A549 (cell line): ENCODE data around the gene SIRPA. TPM values are rescaled to one million over a fixed set of nuclear protein-coding genes. Genes with fewer than 3 reads are reported as not detected.

ENCODE experiments used
- ATAC-seq, 2 experiments: fragments of 200-7000 bp in 1 of 2; fragments of >200 bp in 1 of 2; cut with Nextera tagmentation in 1 of 2; cut with Tn5 transposase in 1 of 2; 3 replicates each; pipeline versions ENCODE4 v1.8.0 to v1.9.1; 2018 to 2020; ENCODE audit warnings: mild to moderate bottlenecking in 1 of 2, moderate library complexity in 1 of 2
- CTCF ChIA-PET: fragments of 300-600 bp; sonication (Branson Sonifier 250); formaldehyde crosslinking; extraction: SDS; loops from one replicate; lab custom pipeline; 2021; ENCODE audit warnings: antibody characterized with exemption, inconsistent platforms; lab: Yijun Ruan, JAX
- POLR2A ChIA-PET: fragments of 350-600 bp; formaldehyde crosslinking; extraction: SDS; loops from one replicate; lab custom pipeline; 2021; ENCODE audit warnings: antibody characterized with exemption, inconsistent platforms; lab: Yijun Ruan, JAX
- DNase-seq, 2 experiments: peaks; one replicate each; pipeline versions ENCODE4 v3.0.0 to v3.0.0-alpha.2; 2011 to 2016; ENCODE audit warnings: low read depth in 1 of 2, low spot score in 1 of 2
- FAIRE-seq: peaks from 2 replicates; lab custom pipeline; 2011; peaks lifted over from hg19 to GRCh38; lab: Jason Lieb, UNC
- H3K27ac ChIP-seq, 2 experiments: fragments of >200 bp; sonication (Bioruptor Twin); formaldehyde crosslinking; 3 replicates each; pipeline ENCODE4 v1.5.1; 2016 to 2017
- H3K4me1 ChIP-seq: fragments of >200 bp; sonication (Bioruptor Twin); formaldehyde crosslinking; 3 replicates; pipeline ENCODE4 v1.6.1; 2016
- H3K4me2 ChIP-seq: fragments of >200 bp; sonication (Bioruptor Twin); formaldehyde crosslinking; 3 replicates; pipeline ENCODE4 v1.6.1; 2016
- H3K4me3 ChIP-seq: fragments of >200 bp; sonication (Bioruptor Twin); formaldehyde crosslinking; 3 replicates; pipeline ENCODE4 v1.5.1; 2016
- H3K9me3 ChIP-seq: fragments of >200 bp; sonication (Bioruptor Twin); formaldehyde crosslinking; 3 replicates; pipeline ENCODE4 v1.6.1; 2016
- CBX8 ChIP-seq: fragments of 200-600 bp; sonication (generic); IDR thresholded peaks from 2 replicates; pipeline ENCODE4 v1.6.1; 2016
- CEBPB ChIP-seq, 2 experiments: fragments of >200 bp in 1 of 2; sonication (Bioruptor Twin) in 1 of 2; formaldehyde crosslinking in 1 of 2; IDR thresholded peaks; 2 replicates each; pipeline ENCODE4 v1.6.1; 2012 to 2016
- CHD2 ChIP-seq: fragments of 150-350 bp; IDR thresholded peaks from 2 replicates; pipeline ENCODE4 v1.6.1; 2014; ENCODE audit warnings: low read length; ENCODE audit not compliant: partially characterized antibody
- EHF ChIP-seq: fragments of 250-450 bp; sonication (Bioruptor Pico); IDR thresholded peaks from 2 replicates; pipeline ENCODE4 v1.5.0; 2020; ENCODE audit warnings: mild to moderate bottlenecking
- EP300 ChIP-seq, 2 experiments: fragments of >200 bp; sonication (Bioruptor Twin); formaldehyde crosslinking; IDR thresholded peaks; 2 replicates in 1 of 2; 3 replicates in 1 of 2; pipeline ENCODE4 v1.6.1; 2016 to 2017
- FOSB ChIP-seq: fragments of 250-450 bp; sonication (Bioruptor Pico); IDR thresholded peaks from 2 replicates; pipeline ENCODE4 v1.5.0; 2020; ENCODE audit warnings: mild to moderate bottlenecking, moderate library complexity
- GATA3 ChIP-seq: IDR thresholded peaks from 2 replicates; pipeline ENCODE4 v1.6.1; 2012; ENCODE audit warnings: borderline replicate concordance
- HEYL ChIP-seq: fragments of 250-450 bp; sonication (Bioruptor Pico); IDR thresholded peaks from 2 replicates; pipeline ENCODE4 v1.8.0; 2021; ENCODE audit warnings: mild to moderate bottlenecking, moderate library complexity
- HOXA7 ChIP-seq: fragments of 250-450 bp; sonication (Bioruptor Pico); IDR thresholded peaks from 2 replicates; pipeline ENCODE4 v1.5.0; 2020; ENCODE audit warnings: mild to moderate bottlenecking, moderate library complexity
- KDM1A ChIP-seq: fragments of 200-600 bp; sonication (generic); IDR thresholded peaks from 2 replicates; pipeline ENCODE4 v1.6.1; 2016; ENCODE audit warnings: low read depth, mild to moderate bottlenecking
- MAZ ChIP-seq: fragments of 150-350 bp; IDR thresholded peaks from 2 replicates; pipeline ENCODE4 v1.6.1; 2014; ENCODE audit warnings: antibody characterized with exemption, low read depth, low read length, borderline replicate concordance
- MYC ChIP-seq: IDR thresholded peaks from 2 replicates; pipeline ENCODE4 v1.6.1; 2012; ENCODE audit warnings: mild to moderate bottlenecking, inconsistent platforms, low read length, improper control_type of control experiment, borderline replicate concordance
- NFE2L2 ChIP-seq: fragments of 150-350 bp; conservative IDR thresholded peaks from 2 replicates; pipeline ENCODE4 v1.6.1; 2014; ENCODE audit warnings: low read length
- POLR2AphosphoS2 ChIP-seq: conservative IDR thresholded peaks from 2 replicates; pipeline ENCODE4 v1.6.1; 2012; ENCODE audit warnings: low read length, improper control_type of control experiment, inconsistent platforms
- RAD21 ChIP-seq, 2 experiments: fragments of >200 bp in 1 of 2; sonication (Bioruptor Twin) in 1 of 2; formaldehyde crosslinking in 1 of 2; IDR thresholded peaks in 1 of 2; conservative IDR thresholded peaks in 1 of 2; 2 replicates in 1 of 2; 3 replicates in 1 of 2; pipeline ENCODE4 v1.6.1; 2012 to 2018; ENCODE audit warnings: inconsistent platforms in 1 of 2
- RCOR1 ChIP-seq: fragments of 150-350 bp; IDR thresholded peaks from 2 replicates; pipeline ENCODE4 v1.6.1; 2014; ENCODE audit warnings: antibody characterized with exemption, low read length, low read depth
- RFX5 ChIP-seq: fragments of 450-650 bp; IDR thresholded peaks from 2 replicates; pipeline ENCODE4 v1.7.1; 2014; ENCODE audit warnings: antibody characterized with exemption, mild to moderate bottlenecking, moderate library complexity
- RNF2 ChIP-seq: fragments of 200-600 bp; sonication (generic); IDR thresholded peaks from 2 replicates; pipeline ENCODE4 v1.6.1; 2016; ENCODE audit warnings: low read depth, mild to moderate bottlenecking, antibody characterized with exemption, moderate library complexity, borderline replicate concordance
- TP53 ChIP-seq: fragments of 250-450 bp; sonication (Bioruptor Pico); IDR thresholded peaks from 2 replicates; pipeline ENCODE4 v1.5.0; 2021; ENCODE audit warnings: mild to moderate bottlenecking, moderate library complexity
- ZC3H11A ChIP-seq: fragments of 450-650 bp; IDR thresholded peaks from 2 replicates; pipeline ENCODE4 v1.6.1; 2014; ENCODE audit warnings: antibody characterized with exemption, mild to moderate bottlenecking
- ZNF302 ChIP-seq: fragments of 250-450 bp; sonication (Bioruptor Pico); IDR thresholded peaks from 2 replicates; pipeline ENCODE4 v1.9.0; 2021; ENCODE audit warnings: inconsistent platforms, mild to moderate bottlenecking, moderate library complexity
- WGBS: methylation state at CpG from one replicate; pipeline ENCODE4 v1.1.6; 2017; ENCODE audit errors: missing lambda C conversion rate; 5-methylcytosine and 5-hydroxymethylcytosine counted together
- polyA plus RNA-seq, 4 experiments: library from polyadenylated mRNA; depleted of rRNA in 3 of 4; stranded (reverse); fragments of >200 nt; fragmentation: RNase III in 1 of 4; extraction: RNeasy Plus Mini Kit Qiagen cat#74134 plus additional on column Dnase treatment in 1 of 4; gene quantifications; 2 replicates in 3 of 4; 3 replicates in 1 of 4; pipeline ENCODE4 v1.2.3, GENCODE V29; 2011 to 2017
- TF ChIP-seq, protein P1 (sequence below): fragments of 450-650 bp; IDR thresholded peaks from 2 replicates; pipeline ENCODE4 v1.6.1; 2014; ENCODE audit warnings: antibody characterized with exemption
- TF ChIP-seq, protein P2 (sequence below): fragments of >200 bp; sonication (Bioruptor Twin); formaldehyde crosslinking; IDR thresholded peaks from 2 replicates; pipeline ENCODE4 v1.6.1; 2016

SIRPA gene
- polyA plus RNA-seq, 2 of the 4 experiments (the other 2 are of a cell fraction), result 12.8 to 21.6 TPM

- Histone ChIP-seq H3K4me3 (no peak overlapping the region), H3K4me1 (peaks cover 16% of the 10 kb centered on the region), H3K9me3 (no peaks in the 10 kb centered on the region), H3K4me2 (no peak overlapping the region), H3K27ac (no peak overlapping the region)
- ChIA-PET CTCF (interaction anchor here (4.3 kb wide), 1 partner anchor 74 kb away, joined by 30 read pairs; no protein-coding TSS in a partner anchor), POLR2A (no interaction called here)
- WGBS, result 77% methylated on average over 7 of the region's 7 CpGs
- FAIRE-seq (no peak), ATAC-seq (peak in 1 of 2 experiments; percentile 5; a peak in 1 of 6 replicates), DNase-seq (peak in 1 of 2 experiments; percentile 31)
- TF ChIP-seq, protein P1, sequence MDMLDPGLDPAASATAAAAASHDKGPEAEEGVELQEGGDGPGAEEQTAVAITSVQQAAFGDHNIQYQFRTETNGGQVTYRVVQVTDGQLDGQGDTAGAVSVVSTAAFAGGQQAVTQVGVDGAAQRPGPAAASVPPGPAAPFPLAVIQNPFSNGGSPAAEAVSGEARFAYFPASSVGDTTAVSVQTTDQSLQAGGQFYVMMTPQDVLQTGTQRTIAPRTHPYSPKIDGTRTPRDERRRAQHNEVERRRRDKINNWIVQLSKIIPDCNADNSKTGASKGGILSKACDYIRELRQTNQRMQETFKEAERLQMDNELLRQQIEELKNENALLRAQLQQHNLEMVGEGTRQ, result 0 out of 2 replicates have a peak, but pooled peaks have one; percentile 25
- TF ChIP-seq, protein P2, sequence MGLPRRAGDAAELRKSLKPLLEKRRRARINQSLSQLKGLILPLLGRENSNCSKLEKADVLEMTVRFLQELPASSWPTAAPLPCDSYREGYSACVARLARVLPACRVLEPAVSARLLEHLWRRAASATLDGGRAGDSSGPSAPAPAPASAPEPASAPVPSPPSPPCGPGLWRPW, result no peak
- TF ChIP-seq KDM1A, result peak; percentile 81
- no peak for TF ChIP-seq HEYL (CRISPR knock-in tag)
Observed at GRCh38 chr20:1876217-1876921, 18.8 kb upstream of the SIRPA start.

- POLR2A ChIA-PET, result no interaction called here
- Histone ChIP-seq H3K9me3 (no peaks in the 10 kb centered on the region), H3K4me2 (no peak overlapping the region), H3K4me3 (no peak overlapping the region), H3K27ac (no peak overlapping the region), H3K4me1 (peaks cover 16% of the 10 kb centered on the region)
- FAIRE-seq, result peak; percentile 100
- CTCF ChIA-PET, result no interaction called here
- WGBS, result 49% methylated on average over 11 of the region's 11 CpGs
- no peak for TF ChIP-seq MYC
- no peak for TF ChIP-seq POLR2AphosphoS2
- TF ChIP-seq CEBPB (IDR thresholded peaks at IDR 0.05), result no peak
- no peak for TF ChIP-seq GATA3
- TF ChIP-seq RAD21 (conservative IDR thresholded peaks at IDR 0.05 in 1 of 2, IDR thresholded peaks at IDR 0.05 in 1 of 2), result no peak
- no peak for TF ChIP-seq EHF
- DNase-seq, result peak; percentile 73 to 99
- peak in 1 of 2 experiments; percentile 93; a peak in 3 of 6 replicates for ATAC-seq
Observed at GRCh38 chr20:1876975-1877608, 18.1 kb upstream of the SIRPA start.

GRCh38 chr20:1877609-1878200 is 17.5 kb upstream of the SIRPA start:
- POLR2A ChIA-PET, result no interaction called here
- H3K27ac ChIP-seq, result no peak overlapping the region
- ATAC-seq, result no peak
- CTCF ChIA-PET, result interaction anchor here (0.7 to 2.2 kb wide), 4 partner anchors 11 to 100 kb away, joined by 3 to 9 read pairs (median 4); no protein-coding TSS in a partner anchor
- no peak for DNase-seq
- H3K9me3 ChIP-seq, result no peaks in the 10 kb centered on the region
- no peak for TF ChIP-seq RCOR1
- no peak for TF ChIP-seq HOXA7
- no peak for TF ChIP-seq HEYL (CRISPR knock-in tag)
- TF ChIP-seq EP300 (IDR thresholded peaks at IDR 0.05), result no peak
- TF ChIP-seq FOSB (CRISPR knock-in tag), result no peak
- no peak for TF ChIP-seq RFX5
- no peak for TF ChIP-seq NFE2L2
- no peak for TF ChIP-seq ZNF302 (CRISPR knock-in tag)
- no peak for TF ChIP-seq RNF2
- TF ChIP-seq ZC3H11A, result no peak
- no peak for TF ChIP-seq CHD2
- TF ChIP-seq TP53 (CRISPR knock-in tag), result no peak
- TF ChIP-seq MAZ, result no peak
- TF ChIP-seq CBX8, result no peak
- peaks cover 16% of the 10 kb centered on the region for H3K4me1 ChIP-seq
- no peak for FAIRE-seq
- H3K4me3 ChIP-seq, result no peak overlapping the region
- 74% methylated on average over 12 of the region's 14 CpGs for whole genome bisulfite sequencing
- no peak overlapping the region for H3K4me2 ChIP-seq
